Left renal cortex interstitium (tissue), 4 donors: ENCODE data around the gene ZNF688. TPM values are rescaled to one million over a fixed set of nuclear protein-coding genes. Genes with fewer than 3 reads are reported as not detected.
A peak's percentile ranks its signal among the peaks of the same experiment; 100 is the strongest.
"Not testable (repeated sequence)": the region's sequence is repeated elsewhere in the genome, so short reads cannot be mapped to it uniquely, and the experiment has no call there.

Experiments used
- DNase-seq, 4 donors: peaks; one replicate each; pipeline ENCODE4 v3.0.0-alpha.2; 2013; ENCODE audit warnings: low read depth in 4 of 4, low spot score in 2 of 4, missing footprints in 1 of 4
- polyA plus RNA-seq, 4 donors: library from polyadenylated mRNA; unstranded; fragments of 120-200 nt; gene quantifications; one replicate each; pipeline ENCODE4 v1.2.1, GENCODE V29; 2013; ENCODE audit not compliant: insufficient read length in 4 of 4

ZNF688 gene
- polyA plus RNA-seq = 10 to 100 TPM; 11.3 to 18.5 (median 15.8) TPM

- peak; percentile 91 to 97 (median 92) for DNase-seq
These were observed at the start of gene ZNF688 for GRCh38 chr16:30571445-30572322. ZNF688 (minus strand) TSS chr16:30571714; CDS start chr16:30571629, 85 bp downstream.

- DNase-seq = no peak
These were observed 48.7 kb upstream of the ZNF688 start for GRCh38 chr16:30620169-30620568.

- no peak for DNase-seq
These were observed 48.1 kb upstream of the ZNF688 start for GRCh38 chr16:30619638-30620037.

GRCh38 chr16:30619202-30619601 is 47.7 kb upstream of the ZNF688 start:
- no peak for DNase-seq

GRCh38 chr16:30615358-30616091 is 44.0 kb upstream of the ZNF688 start:
- no peak for DNase-seq

GRCh38 chr16:30609926-30610839 is 38.7 kb upstream of the ZNF688 start, which contains the start of gene ZNF689:
ZNF689 (minus strand) TSS chr16:30610389; CDS start chr16:30610041, 348 bp downstream.
- peak; percentile 98 to 100 (median 98) for DNase-seq

- DNase-seq = no peak
These were observed 37.8 kb upstream of the ZNF688 start for GRCh38 chr16:30609002-30609925.

GRCh38 chr16:30606004-30606403 is 34.5 kb upstream of the ZNF688 start:
- DNase-seq = no peak

GRCh38 chr16:30605158-30605557 is 33.6 kb upstream of the ZNF688 start:
- DNase-seq = no peak

GRCh38 chr16:30604316-30604947 is 32.9 kb upstream of the ZNF688 start:
- no peak for DNase-seq

GRCh38 chr16:30603945-30604315 is 32.4 kb upstream of the ZNF688 start:
- DNase-seq = no peak

GRCh38 chr16:30602616-30603277 is 31.2 kb upstream of the ZNF688 start:
- no peak for DNase-seq

- no peak for DNase-seq
These were observed 30.5 kb upstream of the ZNF688 start for GRCh38 chr16:30601966-30602365.

GRCh38 chr16:30600929-30601328 is 29.4 kb upstream of the ZNF688 start:
- no peak for DNase-seq

- no peak for DNase-seq
These were observed 28.7 kb upstream of the ZNF688 start for GRCh38 chr16:30600215-30600614.

- no peak for DNase-seq
These were observed 21.4 kb upstream of the ZNF688 start for GRCh38 chr16:30592871-30593270.

- not testable (repeated sequence) for DNase-seq
These were observed 19.4 kb upstream of the ZNF688 start for GRCh38 chr16:30590869-30591268.

- DNase-seq = not testable (repeated sequence)
These were observed 18.1 kb upstream of the ZNF688 start for GRCh38 chr16:30589582-30589981.
